ENCODE measurements around the gene ADPRS.

The ADPRS gene

DNA sequence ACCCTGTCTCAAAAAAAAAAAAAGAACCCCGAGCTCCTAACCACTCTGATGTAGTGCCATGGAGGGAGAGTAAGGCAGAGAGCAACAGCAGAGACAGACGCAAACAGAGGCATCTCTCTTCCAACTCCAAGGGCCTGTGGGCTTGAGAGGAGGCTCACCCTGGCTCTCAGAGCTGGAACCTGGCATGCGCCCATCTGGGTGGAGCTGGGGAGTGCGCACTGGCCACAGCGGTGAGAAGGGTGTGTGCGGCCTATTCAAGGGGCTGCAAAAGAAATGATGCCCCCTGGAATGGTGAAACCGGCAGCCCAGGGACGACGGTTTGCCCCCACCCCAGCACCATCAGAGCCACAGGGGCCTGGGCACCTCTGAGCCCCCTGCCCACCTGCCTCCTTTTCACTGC, 18.7 kb downstream of the ADPRS start:
- Histone ChIP-seq H3K27ac (ENCODE audit: low read depth, low read length) (no peak overlapping the region), H3K9me3 (ENCODE audit: control insufficient read depth in 1 of 2, low read length in 2 of 2) (no peaks in the 10 kb centered on the region), H3K9ac (ENCODE audit: low read depth in 1 of 2, low read length in 2 of 2) (no peak overlapping the region), H3K4me3 (ENCODE audit: low read depth in 1 of 2, low read length in 2 of 2) (no peak overlapping the region), H3K36me3 (ENCODE audit: control insufficient read depth in 1 of 2, insufficient read depth in 2 of 2, low read length in 2 of 2) (no peaks in the 10 kb centered on the region), H3K27me3 (ENCODE audit: control insufficient read depth in 1 of 2, insufficient read depth in 2 of 2, low read length in 2 of 2) (no peaks in the 10 kb centered on the region), H3K4me1 (ENCODE audit: control insufficient read depth in 1 of 2, insufficient read depth in 2 of 2, low read length in 2 of 2) (no peaks in the 10 kb centered on the region)

DNA sequence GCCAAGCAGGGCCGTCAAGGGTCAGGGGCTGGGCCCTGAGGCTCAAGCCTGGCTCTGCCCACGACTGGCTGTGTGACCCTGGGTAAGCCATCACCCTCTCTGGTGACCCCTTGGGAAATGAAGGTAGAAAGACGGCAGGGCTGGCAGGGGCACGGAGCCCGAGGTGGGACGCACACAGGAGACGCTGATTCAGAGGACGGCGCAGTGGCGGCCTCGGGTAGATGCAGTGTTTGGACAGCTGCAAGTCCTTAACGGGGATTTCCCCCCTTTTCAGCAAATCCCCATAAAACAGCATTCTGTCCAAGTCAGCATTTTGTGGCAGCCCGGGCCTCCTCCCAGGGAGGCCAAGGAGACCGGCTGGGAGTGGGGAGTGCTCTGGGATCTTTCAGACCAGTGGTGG, 19.6 kb downstream of the ADPRS start:
- no peaks in the 10 kb centered on the region for H3K36me3 ChIP-seq (ENCODE audit: control insufficient read depth in 1 of 2, insufficient read depth in 2 of 2, low read length in 2 of 2)
- no peaks in the 10 kb centered on the region for H3K27me3 ChIP-seq (ENCODE audit: control insufficient read depth in 1 of 2, insufficient read depth in 2 of 2, low read length in 2 of 2)
- no peaks in the 10 kb centered on the region for H3K4me1 ChIP-seq (ENCODE audit: control insufficient read depth in 1 of 2, insufficient read depth in 2 of 2, low read length in 2 of 2)
- H3K27ac ChIP-seq (ENCODE audit: low read depth, low read length), result no peak overlapping the region
- no peak overlapping the region for H3K9ac ChIP-seq (ENCODE audit: low read depth in 1 of 2, low read length in 2 of 2)
- no peaks in the 10 kb centered on the region for H3K9me3 ChIP-seq (ENCODE audit: control insufficient read depth in 1 of 2, low read length in 2 of 2)
- H3K4me3 ChIP-seq (ENCODE audit: low read depth in 1 of 2, low read length in 2 of 2), result no peak overlapping the region

DNA sequence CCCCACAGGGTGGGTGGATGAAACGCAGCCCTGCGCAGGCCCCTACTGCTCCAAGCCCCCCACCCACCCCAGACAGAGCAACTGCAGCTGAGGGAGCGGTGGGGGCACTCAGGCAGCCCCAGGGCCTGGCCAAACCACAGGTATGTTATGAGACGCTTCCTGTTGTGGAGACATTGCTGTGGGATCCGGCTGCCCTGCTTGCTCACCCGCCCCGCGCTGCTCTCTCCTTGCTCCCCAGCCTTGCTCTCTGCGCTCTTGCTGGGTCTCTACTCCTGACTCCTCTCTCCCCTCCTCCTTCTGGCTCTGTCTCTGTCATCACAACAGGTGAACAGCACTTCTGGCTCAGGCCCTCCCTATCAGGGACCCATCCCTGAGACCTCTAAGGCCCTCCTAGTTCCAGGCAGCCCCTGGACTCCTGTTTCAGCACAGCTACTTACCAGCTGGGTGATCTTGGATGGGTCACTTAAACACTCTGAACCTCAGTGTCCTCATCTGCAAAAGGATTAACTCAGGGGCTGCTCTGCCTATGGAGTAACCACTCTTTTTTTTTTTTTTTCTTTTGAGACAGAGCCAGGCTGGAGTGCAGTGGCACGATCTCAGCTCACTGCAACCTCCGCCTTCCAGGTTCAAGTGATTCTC, 20.5 kb downstream of the ADPRS start:
- no peaks in the 10 kb centered on the region for H3K4me1 ChIP-seq (ENCODE audit: control insufficient read depth in 1 of 2, insufficient read depth in 2 of 2, low read length in 2 of 2)
- H3K36me3 ChIP-seq (ENCODE audit: control insufficient read depth in 1 of 2, insufficient read depth in 2 of 2, low read length in 2 of 2), result no peaks in the 10 kb centered on the region
- no peak overlapping the region for H3K27ac ChIP-seq (ENCODE audit: low read depth, low read length)
- no peak overlapping the region for H3K4me3 ChIP-seq (ENCODE audit: low read depth in 1 of 2, low read length in 2 of 2)
- no peak overlapping the region for H3K9ac ChIP-seq (ENCODE audit: low read depth in 1 of 2, low read length in 2 of 2)
- no peaks in the 10 kb centered on the region for H3K9me3 ChIP-seq (ENCODE audit: control insufficient read depth in 1 of 2, low read length in 2 of 2)
- H3K27me3 ChIP-seq (ENCODE audit: control insufficient read depth in 1 of 2, insufficient read depth in 2 of 2, low read length in 2 of 2), result no peaks in the 10 kb centered on the region

DNA sequence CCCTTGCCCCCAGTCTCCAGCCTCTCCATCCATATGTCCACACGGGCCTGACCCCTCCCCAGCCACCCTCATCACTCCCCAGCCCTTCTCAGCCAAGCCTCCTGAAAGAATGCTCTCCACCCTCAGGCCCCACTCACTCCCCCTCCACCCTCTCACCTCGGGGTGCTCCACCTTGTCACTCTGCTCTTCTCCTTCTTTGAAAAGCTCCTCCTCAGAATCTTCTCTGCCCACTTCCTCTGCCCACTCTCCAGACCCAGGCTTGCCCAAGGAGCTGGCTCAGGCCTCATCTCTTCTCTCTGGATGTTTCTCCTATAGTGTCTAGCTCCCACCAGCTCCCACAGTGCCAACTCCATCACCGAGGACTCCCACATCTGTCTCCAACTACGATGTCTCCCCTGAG, 22.5 kb downstream of the ADPRS start:
- Histone ChIP-seq H3K9ac (ENCODE audit: low read depth in 1 of 2, low read length in 2 of 2) (no peak overlapping the region), H3K4me3 (ENCODE audit: low read depth in 1 of 2, low read length in 2 of 2) (no peak overlapping the region), H3K27ac (ENCODE audit: low read depth, low read length) (no peak overlapping the region), H3K36me3 (ENCODE audit: control insufficient read depth in 1 of 2, insufficient read depth in 2 of 2, low read length in 2 of 2) (no peaks in the 10 kb centered on the region), H3K27me3 (ENCODE audit: control insufficient read depth in 1 of 2, insufficient read depth in 2 of 2, low read length in 2 of 2) (no peaks in the 10 kb centered on the region), H3K9me3 (ENCODE audit: control insufficient read depth in 1 of 2, low read length in 2 of 2) (no peaks in the 10 kb centered on the region), H3K4me1 (ENCODE audit: control insufficient read depth in 1 of 2, insufficient read depth in 2 of 2, low read length in 2 of 2) (no peaks in the 10 kb centered on the region)

DNA sequence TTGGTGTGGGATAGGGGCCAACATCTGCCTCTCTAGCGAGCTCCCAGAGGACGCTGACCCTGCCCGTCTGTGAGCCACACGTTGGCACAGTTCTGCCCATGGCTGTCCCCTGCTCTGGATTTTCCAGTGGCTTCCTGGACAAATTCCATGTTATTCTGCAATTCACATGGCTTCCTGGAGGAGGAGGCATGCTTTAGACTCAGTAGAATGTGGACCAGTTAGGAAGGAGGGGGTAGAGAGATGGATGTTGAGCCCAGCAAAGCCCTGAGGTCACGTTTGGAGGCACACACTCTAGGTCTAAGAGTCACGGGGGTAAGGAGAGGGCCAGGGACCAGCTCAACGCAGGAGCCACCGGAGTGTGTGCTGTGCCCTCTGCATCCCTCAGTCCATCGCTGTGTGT, 24.1 kb downstream of the ADPRS start:
- Histone ChIP-seq H3K27me3 (ENCODE audit: control insufficient read depth in 1 of 2, insufficient read depth in 2 of 2, low read length in 2 of 2) (no peaks in the 10 kb centered on the region), H3K36me3 (ENCODE audit: control insufficient read depth in 1 of 2, insufficient read depth in 2 of 2, low read length in 2 of 2) (no peaks in the 10 kb centered on the region), H3K4me3 (ENCODE audit: low read depth in 1 of 2, low read length in 2 of 2) (no peak overlapping the region), H3K9ac (ENCODE audit: low read depth in 1 of 2, low read length in 2 of 2) (no peak overlapping the region), H3K27ac (ENCODE audit: low read depth, low read length) (no peak overlapping the region), H3K9me3 (ENCODE audit: control insufficient read depth in 1 of 2, low read length in 2 of 2) (no peaks in the 10 kb centered on the region), H3K4me1 (ENCODE audit: control insufficient read depth in 1 of 2, insufficient read depth in 2 of 2, low read length in 2 of 2) (no peaks in the 10 kb centered on the region)

DNA sequence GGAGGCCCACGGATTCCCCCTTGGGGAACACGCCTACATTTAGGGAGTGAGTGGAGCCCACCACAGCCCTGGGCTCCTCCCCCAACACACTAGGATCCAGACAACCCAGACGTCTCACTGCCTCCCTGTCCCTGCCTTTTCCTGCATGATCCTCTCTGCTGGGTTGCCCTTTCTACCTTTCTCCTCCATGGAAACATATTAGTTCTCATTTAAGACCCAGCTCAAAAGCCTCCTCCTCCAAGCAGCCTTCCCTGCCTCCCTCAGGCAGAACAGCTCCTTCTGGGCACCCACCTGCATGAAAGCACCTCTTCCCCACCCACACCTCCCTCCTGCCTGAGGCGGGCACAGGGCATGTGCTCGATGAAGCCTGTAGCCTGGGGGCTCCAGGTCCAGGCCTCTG, 25.7 kb downstream of the ADPRS start:
- H3K4me1 ChIP-seq (ENCODE audit: control insufficient read depth in 1 of 2, insufficient read depth in 2 of 2, low read length in 2 of 2), result no peaks in the 10 kb centered on the region
- H3K27ac ChIP-seq (ENCODE audit: low read depth, low read length), result no peak overlapping the region
- no peak overlapping the region for H3K4me3 ChIP-seq (ENCODE audit: low read depth in 1 of 2, low read length in 2 of 2)
- H3K36me3 ChIP-seq (ENCODE audit: control insufficient read depth in 1 of 2, insufficient read depth in 2 of 2, low read length in 2 of 2), result no peaks in the 10 kb centered on the region
- H3K9me3 ChIP-seq (ENCODE audit: control insufficient read depth in 1 of 2, low read length in 2 of 2), result no peaks in the 10 kb centered on the region
- no peak overlapping the region for H3K9ac ChIP-seq (ENCODE audit: low read depth in 1 of 2, low read length in 2 of 2)
- H3K27me3 ChIP-seq (ENCODE audit: control insufficient read depth in 1 of 2, insufficient read depth in 2 of 2, low read length in 2 of 2), result no peaks in the 10 kb centered on the region

DNA sequence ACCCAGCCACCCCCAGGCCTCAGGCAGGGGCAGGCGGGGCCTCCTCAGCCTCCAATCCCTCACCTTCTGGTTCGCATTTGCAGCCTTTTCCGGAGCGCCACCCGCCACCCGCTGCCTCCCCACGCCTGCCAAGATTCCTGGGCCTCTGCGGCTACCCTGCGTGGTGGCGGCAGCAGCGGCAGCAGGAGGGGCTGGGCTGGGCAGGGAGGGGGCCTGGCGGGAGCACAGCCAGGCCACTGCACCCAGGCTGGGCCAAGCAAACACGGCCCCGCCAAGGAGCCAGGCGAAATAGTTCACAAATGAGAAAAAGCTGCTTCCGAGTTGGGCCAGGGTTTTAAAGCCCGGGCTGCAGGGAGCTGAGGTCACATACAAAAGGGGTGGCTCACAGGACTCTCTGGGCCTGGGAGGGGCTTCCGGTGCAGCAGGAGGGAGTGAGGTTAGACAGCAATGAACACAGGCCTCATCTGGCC, 26.5 kb downstream of the ADPRS start:
- Histone ChIP-seq H3K9me3 (ENCODE audit: control insufficient read depth in 1 of 2, low read length in 2 of 2) (no peaks in the 10 kb centered on the region), H3K9ac (ENCODE audit: low read depth in 1 of 2, low read length in 2 of 2) (no peak overlapping the region), H3K27me3 (ENCODE audit: control insufficient read depth in 1 of 2, insufficient read depth in 2 of 2, low read length in 2 of 2) (no peaks in the 10 kb centered on the region), H3K27ac (ENCODE audit: low read depth, low read length) (no peak overlapping the region), H3K36me3 (ENCODE audit: control insufficient read depth in 1 of 2, insufficient read depth in 2 of 2, low read length in 2 of 2) (no peaks in the 10 kb centered on the region), H3K4me3 (ENCODE audit: low read depth in 1 of 2, low read length in 2 of 2) (no peak overlapping the region), H3K4me1 (ENCODE audit: control insufficient read depth in 1 of 2, insufficient read depth in 2 of 2, low read length in 2 of 2) (no peaks in the 10 kb centered on the region)

DNA sequence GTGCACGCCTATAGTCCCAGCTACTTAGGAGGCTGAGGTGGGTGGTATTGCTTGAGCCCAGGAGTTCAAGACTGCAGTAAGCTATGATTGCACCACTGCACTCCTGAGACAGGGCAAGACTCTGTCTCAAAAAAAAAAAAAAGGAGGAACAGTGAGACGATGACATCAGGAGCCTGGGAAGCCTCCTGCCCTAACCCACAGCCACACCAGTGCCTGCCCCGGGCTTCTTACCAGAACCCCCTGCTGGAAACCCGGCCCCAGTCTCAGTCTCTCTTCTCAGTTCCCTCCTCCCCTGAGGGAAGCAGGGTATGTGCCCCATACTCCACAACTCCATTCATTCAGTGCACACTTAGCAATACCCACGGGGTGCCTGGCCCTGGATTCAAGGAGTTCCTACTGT, 27.2 kb downstream of the ADPRS start:
- H3K27me3 ChIP-seq (ENCODE audit: control insufficient read depth in 1 of 2, insufficient read depth in 2 of 2, low read length in 2 of 2), result no peaks in the 10 kb centered on the region
- no peak overlapping the region for H3K9ac ChIP-seq (ENCODE audit: low read depth in 1 of 2, low read length in 2 of 2)
- no peak overlapping the region for H3K4me3 ChIP-seq (ENCODE audit: low read depth in 1 of 2, low read length in 2 of 2)
- no peaks in the 10 kb centered on the region for H3K4me1 ChIP-seq (ENCODE audit: control insufficient read depth in 1 of 2, insufficient read depth in 2 of 2, low read length in 2 of 2)
- H3K36me3 ChIP-seq (ENCODE audit: control insufficient read depth in 1 of 2, insufficient read depth in 2 of 2, low read length in 2 of 2), result no peaks in the 10 kb centered on the region
- no peak overlapping the region for H3K27ac ChIP-seq (ENCODE audit: low read depth, low read length)
- H3K9me3 ChIP-seq (ENCODE audit: control insufficient read depth in 1 of 2, low read length in 2 of 2), result no peaks in the 10 kb centered on the region

DNA sequence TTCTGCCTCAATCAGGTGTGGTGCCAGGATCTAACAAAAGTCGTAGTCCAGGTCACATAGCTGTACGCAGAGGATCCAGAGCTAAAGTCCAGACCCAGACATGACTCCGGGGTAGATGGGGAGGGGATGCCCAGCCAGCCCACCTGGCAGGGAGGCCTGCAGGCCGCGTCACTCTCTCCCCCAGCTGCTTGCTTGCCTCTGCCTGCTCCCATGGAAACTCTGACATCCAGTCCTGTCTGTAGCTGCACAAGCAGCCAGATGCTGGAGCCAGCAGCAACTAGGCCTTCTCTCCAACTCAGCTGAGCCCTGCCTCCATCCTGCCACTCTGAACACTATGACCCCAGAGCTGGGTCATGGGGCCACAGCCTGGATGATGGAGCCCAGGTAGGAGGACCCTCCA, 28.2 kb downstream of the ADPRS start:
- no peak overlapping the region for H3K27ac ChIP-seq (ENCODE audit: low read depth, low read length)
- H3K9ac ChIP-seq (ENCODE audit: low read depth in 1 of 2, low read length in 2 of 2), result no peak overlapping the region
- peaks cover 0 to 2% of the 10 kb centered on the region in 2 donors for H3K27me3 ChIP-seq (ENCODE audit: control insufficient read depth in 1 of 2, insufficient read depth in 2 of 2, low read length in 2 of 2)
- no peaks in the 10 kb centered on the region for H3K4me1 ChIP-seq (ENCODE audit: control insufficient read depth in 1 of 2, insufficient read depth in 2 of 2, low read length in 2 of 2)
- no peaks in the 10 kb centered on the region for H3K9me3 ChIP-seq (ENCODE audit: control insufficient read depth in 1 of 2, low read length in 2 of 2)
- no peak overlapping the region for H3K4me3 ChIP-seq (ENCODE audit: low read depth in 1 of 2, low read length in 2 of 2)
- H3K36me3 ChIP-seq (ENCODE audit: control insufficient read depth in 1 of 2, insufficient read depth in 2 of 2, low read length in 2 of 2), result no peaks in the 10 kb centered on the region

DNA sequence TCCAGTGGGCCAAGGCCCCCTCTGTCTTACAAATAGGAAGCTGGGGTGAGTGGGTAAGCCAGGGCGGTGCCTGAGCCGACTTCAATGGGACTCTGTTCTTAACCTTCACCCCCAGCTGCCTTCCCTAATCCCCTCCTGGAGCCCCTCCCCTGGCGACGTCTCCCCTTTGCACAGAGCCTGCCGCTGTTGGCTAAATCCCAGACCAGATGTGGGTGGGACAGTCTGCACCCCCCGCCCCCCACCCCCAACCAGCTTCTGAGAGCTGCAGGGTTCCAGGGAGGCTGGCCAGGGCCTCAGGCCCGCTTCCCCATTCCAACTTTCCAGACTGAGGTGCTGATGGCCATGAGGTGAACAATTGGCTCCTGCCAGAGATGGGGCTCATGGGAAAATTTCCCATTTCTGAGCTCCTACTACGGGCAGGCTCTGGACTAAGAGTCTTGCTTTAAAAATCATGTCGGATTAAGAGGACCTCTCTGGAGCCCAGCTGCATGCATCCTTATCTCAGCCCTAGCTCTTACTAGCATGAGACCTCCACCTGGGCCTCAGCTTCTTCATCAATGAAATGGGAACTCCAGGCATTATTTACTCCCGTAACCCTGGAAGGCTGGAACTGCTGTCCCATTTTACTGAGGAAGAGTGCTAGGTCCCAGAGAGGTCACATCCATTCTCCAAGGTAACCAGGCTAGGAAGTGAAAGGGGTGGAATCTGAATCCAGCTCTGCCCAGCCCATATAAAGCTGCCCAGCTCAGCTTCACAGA, 29.9 kb downstream of the ADPRS start:
- no peak overlapping the region for H3K27ac ChIP-seq (ENCODE audit: low read depth, low read length)
- H3K36me3 ChIP-seq (ENCODE audit: control insufficient read depth in 1 of 2, insufficient read depth in 2 of 2, low read length in 2 of 2), result no peaks in the 10 kb centered on the region
- no peak overlapping the region for H3K9ac ChIP-seq (ENCODE audit: low read depth in 1 of 2, low read length in 2 of 2)
- H3K4me1 ChIP-seq (ENCODE audit: control insufficient read depth in 1 of 2, insufficient read depth in 2 of 2, low read length in 2 of 2), result no peaks in the 10 kb centered on the region
- no peak overlapping the region for H3K4me3 ChIP-seq (ENCODE audit: low read depth in 1 of 2, low read length in 2 of 2)
- no peaks in the 10 kb centered on the region for H3K9me3 ChIP-seq (ENCODE audit: control insufficient read depth in 1 of 2, low read length in 2 of 2)
- peaks cover 12 to 13% of the 10 kb centered on the region in 2 donors for H3K27me3 ChIP-seq (ENCODE audit: control insufficient read depth in 1 of 2, insufficient read depth in 2 of 2, low read length in 2 of 2)

Measured in duodenal mucosa (tissue), 2 donors.